Natural killer cell (primary cell): ENCODE results near the gene ACOD1. TPM values are rescaled to one million over a fixed set of nuclear protein-coding genes. Genes with fewer than 3 reads are reported as not detected.

Experiments
- ATAC-seq, 3 donors: fragments of 150-1000 bp in 2 of 3; fragments of 200-7000 bp in 1 of 3; cut with Tn5 transposase; 1 replicate in 1 of 3; 2 replicates in 2 of 3; pipeline ENCODE4 v1.10.0; 2021; ENCODE audit warnings: mild to moderate bottlenecking in 2 of 3, moderate library complexity in 2 of 3
- DNase-seq, 2 donors: peaks; one replicate each; pipeline versions ENCODE4 v3.0.0 to v3.0.0-alpha.2; 2013 to 2021; ENCODE audit warnings: mixed read lengths in 1 of 2
- H3K27ac ChIP-seq: one replicate; pipeline ENCODE4 v1.5.1; 2013; ENCODE audit warnings: mild to moderate bottlenecking, low read length
- H3K27me3 ChIP-seq: one replicate; pipeline ENCODE4 v1.6.1; 2013; ENCODE audit warnings: low read length; ENCODE audit not compliant: control insufficient read depth, insufficient read depth
- H3K36me3 ChIP-seq: one replicate; pipeline ENCODE4 v1.6.1; 2013; ENCODE audit warnings: low read length; ENCODE audit not compliant: control insufficient read depth, insufficient read depth
- H3K4me1 ChIP-seq: one replicate; pipeline ENCODE4 v1.6.1; 2013; ENCODE audit warnings: low read length; ENCODE audit not compliant: control insufficient read depth, insufficient read depth
- H3K4me3 ChIP-seq: one replicate; pipeline ENCODE4 v1.5.1; 2013; ENCODE audit warnings: low read length
- H3K9me3 ChIP-seq: one replicate; pipeline ENCODE4 v1.6.1; 2013; ENCODE audit warnings: low read length; ENCODE audit not compliant: control insufficient read depth, insufficient read depth
- H3K27ac Mint-ChIP-seq, 2 donors: one replicate each; pipeline ENCODE4 v1.8.0; 2022; ENCODE audit warnings: mild to moderate bottlenecking in 2 of 2, mixed read lengths in 2 of 2, moderate library complexity in 1 of 2
- H3K27me3 Mint-ChIP-seq, 2 donors: one replicate each; pipeline ENCODE4 v1.8.0; 2022; ENCODE audit warnings: low read depth in 2 of 2, mixed read lengths in 2 of 2
- H3K36me3 Mint-ChIP-seq: one replicate; pipeline ENCODE4 v1.8.0; 2022; ENCODE audit warnings: mixed read lengths
- H3K4me1 Mint-ChIP-seq, 2 donors: one replicate each; pipeline ENCODE4 v1.8.0; 2022; ENCODE audit warnings: mixed read lengths in 2 of 2
- H3K4me3 Mint-ChIP-seq: one replicate; pipeline ENCODE4 v1.8.0; 2022; ENCODE audit warnings: mild to moderate bottlenecking, moderate library complexity, mixed read lengths
- H3K9me3 Mint-ChIP-seq, 2 donors: one replicate each; pipeline ENCODE4 v1.8.0; 2022; ENCODE audit warnings: mixed read lengths in 2 of 2
- CTCF ChIP-seq: fragments of 200-600 bp; IDR thresholded peaks from one replicate; pipeline ENCODE4 v1.8.0; 2022; ENCODE audit warnings: antibody characterized with exemption
- WGBS: methylation state at CpG from one replicate; pipeline ENCODE4 v1.1.7; 2013; ENCODE audit warnings: missing lambda C conversion rate; ENCODE audit not compliant: insufficient coverage; 5-methylcytosine and 5-hydroxymethylcytosine counted together
- intact Hi-C: fragments of 100-400 bp; cut with micrococcal nuclease; formaldehyde crosslinking; loops from one replicate; pipeline ENCODE4 v1.14.2; 2022
- total RNA-seq, 4 donors: library from RNA; stranded (reverse); fragments of 120-200 nt in 1 of 4; gene quantifications; one replicate each; pipeline versions ENCODE4 v1.2.3 to v1.2.4, GENCODE V29; 2013 to 2022

The ACOD1 gene
- total RNA-seq, 3 donors from 2014 or later (not counting 1 experiment from before 2014, with no cell fraction given), result not detected

- Mint-ChIP-seq H3K36me3 (peaks cover 7% of the 10 kb centered on the region), H3K4me1 (peaks cover 4 to 10% of the 10 kb centered on the region in 2 donors), H3K9me3 (no peaks in the 10 kb centered on the region), H3K27ac (no peak overlapping the region), H3K4me3 (no peak overlapping the region), H3K27me3 (peaks cover 0 to 2% of the 10 kb centered on the region in 2 donors)
- H3K27ac ChIP-seq, result no peak overlapping the region
- no peak overlapping the region for H3K4me3 ChIP-seq
- WGBS, result 81% methylated on average over 4 of the region's 4 CpGs
- TF ChIP-seq CTCF, result no peak
- H3K9me3 ChIP-seq, result no peaks in the 10 kb centered on the region
- intact Hi-C loops, result no loop called here
- no peaks in the 10 kb centered on the region for H3K27me3 ChIP-seq
- H3K4me1 ChIP-seq, result no peaks in the 10 kb centered on the region
- no peak for DNase-seq
- no peak for ATAC-seq
- peaks cover 19% of the 10 kb centered on the region for H3K36me3 ChIP-seq
Measured at GRCh38 chr13:77001540-77001939, 53.2 kb downstream of the ACOD1 start.

GRCh38 chr13:77001963-77002587 is 53.8 kb downstream of the ACOD1 start:
- intact Hi-C loops, result no loop called here
- H3K27me3 Mint-ChIP-seq, result no peaks in the 10 kb centered on the region
- H3K4me3 Mint-ChIP-seq, result no peak overlapping the region

GRCh38 chr13:77002590-77003190 is 54.4 kb downstream of the ACOD1 start:
- H3K27me3 ChIP-seq, result no peaks in the 10 kb centered on the region
- H3K4me3 ChIP-seq, result no peak overlapping the region
- H3K9me3 Mint-ChIP-seq, result no peaks in the 10 kb centered on the region
- H3K4me1 Mint-ChIP-seq, result peaks cover 4 to 10% of the 10 kb centered on the region in 2 donors
- TF ChIP-seq CTCF, result peak; percentile 45
- no peaks in the 10 kb centered on the region for H3K4me1 ChIP-seq
- peaks cover 26% of the 10 kb centered on the region for H3K36me3 ChIP-seq
- H3K27ac Mint-ChIP-seq, result no peak overlapping the region
- intact Hi-C loops, result no loop called here
- WGBS, result 87% methylated on average over 7 of the region's 7 CpGs
- ATAC-seq (peak in 2 of 3 donors; percentile 37 to 47), DNase-seq (peak in 1 of 2 donors; percentile 47)
- no peak overlapping the region for H3K27ac ChIP-seq
- no peaks in the 10 kb centered on the region for H3K27me3 Mint-ChIP-seq
- no peaks in the 10 kb centered on the region for H3K9me3 ChIP-seq
- H3K4me3 Mint-ChIP-seq, result no peak overlapping the region
- H3K36me3 Mint-ChIP-seq, result peaks cover 7% of the 10 kb centered on the region

More at GRCh38 chr13:77001963-77002587, 53.8 kb downstream of the ACOD1 start:
- ATAC-seq (no peak), DNase-seq (no peak)
- Mint-ChIP-seq H3K27ac (no peak overlapping the region), H3K4me1 (peaks cover 4 to 10% of the 10 kb centered on the region in 2 donors), H3K9me3 (no peaks in the 10 kb centered on the region), H3K36me3 (peaks cover 7% of the 10 kb centered on the region)
- H3K27ac ChIP-seq, result no peak overlapping the region
- H3K36me3 ChIP-seq, result peaks cover 22% of the 10 kb centered on the region
- no peaks in the 10 kb centered on the region for H3K27me3 ChIP-seq
- no peaks in the 10 kb centered on the region for H3K4me1 ChIP-seq
- WGBS, result 92% methylated on average over 2 of the region's 4 CpGs
- no peak overlapping the region for H3K4me3 ChIP-seq
- TF ChIP-seq CTCF, result no peak
- no peaks in the 10 kb centered on the region for H3K9me3 ChIP-seq

Other genes with a start within 250 kb of the ACOD1 start
- gene KCTD12, start 62.1 kb upstream of the ACOD1 start, total RNA-seq, result 1 to 10 TPM; 2.4 to 6.0 (median 4.8) TPM
- gene CLN5, start 43.6 kb downstream of the ACOD1 start, total RNA-seq, result 10 to 100 TPM; 12.0 to 14.4 (median 13.9) TPM
- gene FBXL3, start 78.6 kb downstream of the ACOD1 start, total RNA-seq, result 10 to 100 TPM; 57.1 to 61.9 (median 58.0) TPM